Measurements from ENCODE around the gene TSKU. TPM values are rescaled to one million over a fixed set of nuclear protein-coding genes. Genes with fewer than 3 reads are reported as not detected.

Gene TSKU
- total RNA-seq, 1 donor from 2014 or later = 11.1 TPM

- DNase-seq (peak; percentile 80), ATAC-seq (peak; percentile 24)
- intact Hi-C loops (cut with micrococcal nuclease) = no loop called here
Measured at GRCh38 chr11:76768088-76768908, 14.9 kb upstream of the TSKU start.

DNA sequence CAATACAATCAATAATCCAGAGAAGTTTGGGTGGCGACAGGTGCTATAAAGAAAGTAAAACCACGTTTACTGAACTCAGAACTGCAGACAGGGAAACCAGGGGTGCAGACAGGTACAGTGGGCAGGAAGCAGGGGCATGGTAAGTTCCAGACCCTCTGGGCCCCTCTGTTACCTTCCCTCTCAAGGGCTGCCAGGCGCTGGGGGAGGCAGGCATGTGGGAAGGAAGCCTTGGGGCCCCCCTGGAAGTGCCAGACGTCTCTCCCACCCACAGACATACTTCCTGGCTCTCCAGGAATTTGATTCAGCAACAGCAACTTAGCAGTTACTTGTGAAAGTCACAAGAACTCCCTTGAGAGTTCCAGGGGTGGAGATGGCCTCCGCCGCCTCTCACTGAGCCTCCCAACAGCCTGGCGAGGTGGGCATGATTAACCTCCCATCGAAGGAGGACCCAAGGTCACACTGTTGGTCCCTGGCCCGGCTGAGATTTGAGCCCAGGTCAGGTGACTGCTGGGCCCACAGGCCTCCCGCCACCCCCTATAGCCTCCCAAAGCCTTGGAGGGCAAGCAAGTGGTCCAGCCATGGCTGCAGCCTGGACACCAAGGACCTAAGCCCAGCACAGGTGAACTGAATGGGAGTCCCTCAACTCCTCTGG lies 14.1 kb upstream of the TSKU start:
- DNase-seq (peak; percentile 34), ATAC-seq (no peak)
- intact Hi-C loops (cut with micrococcal nuclease) = no loop called here

GRCh38 chr11:76769645-76770586 lies 13.2 kb upstream of the TSKU start:
- intact Hi-C loops (cut with micrococcal nuclease) = no loop called here
- ATAC-seq (no peak), DNase-seq (no peak)

- ATAC-seq (peak; percentile 10), DNase-seq (no peak)
- intact Hi-C loops (cut with micrococcal nuclease) = no loop called here
Measured at GRCh38 chr11:76770642-76771445, 12.3 kb upstream of the TSKU start.

DNA sequence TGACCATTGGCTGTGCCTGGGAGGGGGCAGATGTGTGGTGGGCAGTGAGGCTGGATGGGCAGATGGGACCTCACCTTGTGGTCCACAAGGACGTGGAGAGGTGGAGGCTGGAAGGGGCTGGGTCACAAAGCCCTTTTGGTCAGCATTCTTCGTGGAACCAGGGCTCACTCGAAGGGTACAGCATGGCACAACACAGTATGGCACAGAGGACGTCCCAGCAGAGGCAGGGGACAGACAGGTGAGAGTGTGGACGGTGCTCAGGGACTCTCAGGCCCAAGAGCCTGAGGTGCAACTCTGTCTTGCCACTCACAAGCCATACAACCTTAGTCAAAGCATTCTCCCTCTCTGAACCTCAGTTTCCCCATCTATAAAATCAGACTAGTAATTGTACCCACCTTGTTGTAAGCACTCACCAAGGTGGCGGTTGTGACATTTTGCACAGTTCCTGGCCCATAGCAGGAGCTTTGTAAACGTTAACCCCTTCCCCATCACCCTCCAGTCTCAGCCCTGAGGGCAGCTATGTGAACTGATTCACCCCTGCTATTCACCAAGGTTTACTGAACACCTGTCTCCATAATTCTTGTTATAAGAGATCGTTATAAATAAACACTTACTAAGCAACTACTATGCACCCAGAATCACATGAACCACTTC lies 11.6 kb upstream of the TSKU start:
- no peak for DNase-seq

DNA sequence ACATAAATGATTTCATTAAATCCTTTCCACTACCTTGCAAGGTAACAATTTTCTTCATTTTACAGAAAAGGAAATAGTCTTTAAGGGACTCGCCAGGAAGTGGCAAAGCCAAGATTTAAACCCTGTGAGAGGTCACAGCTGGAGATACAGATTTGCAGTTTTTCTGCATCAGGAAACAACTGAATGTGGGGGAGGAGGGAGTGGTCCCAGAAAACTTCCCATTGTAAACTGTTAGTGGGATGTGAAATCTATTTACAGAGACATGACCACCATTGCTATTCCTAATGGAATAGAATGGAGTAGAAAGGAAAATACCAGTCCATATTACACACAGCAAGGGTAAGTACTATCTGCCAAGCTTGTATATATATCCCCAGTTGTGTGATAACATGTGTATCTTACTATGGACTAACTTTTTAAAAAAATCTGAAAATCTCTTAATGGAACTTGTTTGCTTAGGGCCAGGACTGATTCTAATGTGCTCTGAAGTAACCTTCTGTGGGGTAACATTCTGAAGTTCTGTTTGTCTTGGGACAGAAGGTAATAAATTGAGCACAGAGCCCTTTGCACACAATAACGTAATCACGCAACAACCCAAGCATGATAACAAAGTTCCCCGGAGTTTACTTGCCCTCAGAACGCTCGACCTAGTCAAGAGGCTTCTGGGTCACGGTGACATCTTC lies 10.9 kb upstream of the TSKU start:
- DNase-seq (no peak), ATAC-seq (peak; percentile 37)
- intact Hi-C loops (cut with micrococcal nuclease) = no loop called here

More for the DNA sequence above, 11.6 kb upstream of the TSKU start:
- no peak for ATAC-seq
- intact Hi-C loops (cut with micrococcal nuclease) = no loop called here

GRCh38 chr11:76772783-76773106 lies 10.4 kb upstream of the TSKU start:
- DNase-seq (no peak), ATAC-seq (no peak)
- intact Hi-C loops (cut with micrococcal nuclease) = no loop called here

- peak; percentile 83 for ATAC-seq
- peak; percentile 78 for DNase-seq
- intact Hi-C loops (cut with micrococcal nuclease) = no loop called here
Measured at GRCh38 chr11:76773921-76774361, 9.2 kb upstream of the TSKU start.

- no peak for DNase-seq
- intact Hi-C loops (cut with micrococcal nuclease) = no loop called here
- ATAC-seq = no peak
Measured at GRCh38 chr11:76776472-76776871, 6.7 kb upstream of the TSKU start.

DNA sequence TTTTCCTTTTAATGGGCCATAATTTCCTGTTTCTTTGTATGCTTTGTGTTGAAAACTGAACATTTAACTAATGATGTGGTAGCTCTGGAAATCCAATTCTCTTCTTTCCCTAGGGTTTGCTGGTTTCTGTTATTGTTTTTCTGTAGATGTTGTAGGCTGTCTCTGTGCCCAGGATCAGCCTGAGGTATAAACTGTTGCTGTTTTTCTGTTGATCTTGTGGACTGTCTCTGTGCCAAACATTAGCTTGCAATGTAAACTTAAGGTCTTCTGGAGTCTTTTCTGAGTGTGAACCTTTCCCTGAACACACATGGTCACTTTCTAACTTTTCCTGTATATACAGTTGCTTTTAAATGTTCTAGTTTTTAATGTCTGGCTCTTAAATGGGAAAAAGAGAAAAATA lies 5.9 kb upstream of the TSKU start:
- intact Hi-C loops (cut with micrococcal nuclease) = no loop called here
- DNase-seq = no peak
- ATAC-seq = no peak

GRCh38 chr11:76777876-76778275 lies 5.3 kb upstream of the TSKU start:
- ATAC-seq (no peak), DNase-seq (no peak)
- intact Hi-C loops (cut with micrococcal nuclease) = no loop called here

DNA sequence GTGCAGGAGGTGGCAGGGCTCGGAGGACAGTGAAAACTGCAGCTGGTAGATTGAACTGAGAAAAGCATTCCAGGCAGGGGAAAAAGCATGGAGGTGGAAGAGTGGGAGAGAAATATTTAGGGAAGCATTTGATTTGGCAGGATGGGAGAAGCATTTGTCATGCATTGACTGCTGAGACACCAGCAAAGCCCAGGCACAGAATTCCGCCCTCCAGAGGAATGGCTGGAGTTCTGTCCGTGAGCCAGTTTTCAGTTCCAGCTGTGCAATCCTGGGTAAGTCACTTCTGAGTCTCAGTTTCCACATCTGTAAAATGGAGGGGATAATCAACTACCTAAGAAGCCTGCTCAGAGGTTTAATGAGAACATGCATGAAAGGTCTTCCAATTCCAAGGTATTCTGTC lies 4.3 kb upstream of the TSKU start:
- intact Hi-C loops (cut with micrococcal nuclease) = no loop called here
- ATAC-seq = no peak
- DNase-seq = no peak

DNA sequence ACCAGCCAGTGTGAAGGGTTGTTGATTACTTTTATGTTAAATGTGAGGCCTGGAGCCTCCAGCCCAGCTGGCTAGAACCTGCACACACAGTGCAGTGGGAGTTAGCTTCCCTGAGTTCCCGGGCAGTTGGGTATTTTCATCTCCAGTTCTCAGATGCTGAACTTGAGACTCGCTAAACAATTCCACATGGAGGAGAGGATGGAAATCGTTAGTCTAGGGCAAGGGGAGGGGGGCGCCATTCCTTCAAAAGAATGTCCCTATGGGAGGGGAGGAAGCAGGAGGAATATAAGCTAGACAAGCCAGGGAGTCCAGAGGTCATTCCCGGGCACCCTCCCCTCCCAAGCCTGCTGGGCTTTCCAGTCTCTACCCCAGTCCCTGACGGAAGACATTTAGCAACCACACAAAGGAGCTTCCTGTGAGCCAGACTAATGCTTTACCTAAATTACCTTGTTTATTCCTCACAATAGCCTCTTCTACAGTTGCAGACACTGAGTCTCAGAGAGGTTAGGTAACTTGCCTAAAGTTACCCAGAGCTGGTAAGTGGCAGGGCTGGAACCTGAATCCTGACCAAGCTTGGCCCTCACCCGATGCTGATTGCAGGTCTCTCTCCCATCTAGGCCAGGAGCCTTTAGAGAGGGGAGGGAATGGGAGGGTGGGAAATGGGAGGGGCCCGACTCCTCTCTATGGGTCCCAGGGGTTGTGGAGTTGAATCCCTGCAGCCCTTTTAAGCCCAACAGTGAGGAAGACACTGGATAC lies 1.9 kb upstream of the TSKU start:
- intact Hi-C loops (cut with micrococcal nuclease) = no loop called here
- DNase-seq (no peak), ATAC-seq (no peak)

- no peak for ATAC-seq
- intact Hi-C loops (cut with micrococcal nuclease) = no loop called here
- no peak for DNase-seq
Measured at GRCh38 chr11:76781807-76782530, 1.2 kb upstream of the TSKU start.

GRCh38 chr11:76782531-76783293 lies 444 bp upstream of the TSKU start:
- intact Hi-C loops (cut with micrococcal nuclease) = no loop called here
- DNase-seq = peak; percentile 93
- ATAC-seq = peak; percentile 79

Measured in left ventricle myocardium superior (tissue), 1 donor.